DOHH2 (cell line): ENCODE measurements around the gene SORT1.

Source experiments
- H3F3A ChIP-seq: fragments of 200-600 bp; sonication (generic), shearing (Covaris generic); 2 replicates; pipeline ENCODE4 v1.6.0; 2016; ENCODE audit warnings: antibody characterized with exemption, mild to moderate bottlenecking; ENCODE audit not compliant: control insufficient read depth, insufficient read depth
- H3K27ac ChIP-seq: fragments of 200-600 bp; sonication (generic); 2 replicates; pipeline ENCODE4 v1.5.1; 2014; ENCODE audit warnings: low read depth, mild to moderate bottlenecking, low read length, moderate library complexity
- H3K27me3 ChIP-seq: fragments of 200-600 bp; sonication (generic); 2 replicates; pipeline ENCODE4 v1.6.1; 2014; ENCODE audit warnings: mild to moderate bottlenecking, low read length, mixed read lengths; ENCODE audit not compliant: control insufficient read depth
- H3K36me3 ChIP-seq: fragments of 200-600 bp; sonication (generic); 2 replicates; pipeline ENCODE4 v1.6.1; 2014; ENCODE audit warnings: mild to moderate bottlenecking, low read length, moderate library complexity, mixed read lengths; ENCODE audit not compliant: control insufficient read depth
- H3K4me1 ChIP-seq: fragments of 200-600 bp; sonication (generic); 2 replicates; pipeline ENCODE4 v1.6.1; 2014; ENCODE audit warnings: mild to moderate bottlenecking, low read length, mixed read lengths; ENCODE audit not compliant: control insufficient read depth
- H3K4me2 ChIP-seq: fragments of 200-600 bp; sonication (generic); 2 replicates; pipeline ENCODE4 v1.6.0; 2014; ENCODE audit warnings: mild to moderate bottlenecking, low read length, moderate library complexity
- H3K4me3 ChIP-seq: fragments of 200-600 bp; sonication (generic); 2 replicates; pipeline ENCODE4 v1.5.1; 2014; ENCODE audit warnings: mild to moderate bottlenecking, low read length, mixed read lengths
- H3K79me2 ChIP-seq: fragments of 200-600 bp; sonication (generic); 2 replicates; pipeline ENCODE4 v1.6.1; 2014; ENCODE audit warnings: mild to moderate bottlenecking, low read length, mixed read lengths; ENCODE audit not compliant: control insufficient read depth
- H3K9me2 ChIP-seq: fragments of 200-600 bp; sonication (generic); replicated peaks from 2 replicates; pipeline ENCODE4 v1.6.1; 2014; ENCODE audit warnings: mild to moderate bottlenecking, low read length, mixed read lengths; ENCODE audit not compliant: control insufficient read depth
- H3K9me3 ChIP-seq: fragments of 200-600 bp; sonication (generic); 2 replicates; pipeline ENCODE4 v1.6.1; 2014; ENCODE audit warnings: antibody characterized with exemption, low read length, mixed read lengths; ENCODE audit not compliant: control insufficient read depth, insufficient read depth
- H4K20me1 ChIP-seq: fragments of 200-600 bp; sonication (generic); 2 replicates; pipeline ENCODE4 v1.6.0; 2014; ENCODE audit warnings: low read depth, mild to moderate bottlenecking, antibody characterized with exemption, low read length, moderate library complexity; ENCODE audit not compliant: control insufficient read depth, insufficient read depth
- CTCF ChIP-seq: fragments of 200-600 bp; sonication (generic); IDR thresholded peaks from one replicate; pipeline ENCODE4 v1.5.1; 2014; ENCODE audit warnings: antibody characterized with exemption, mild to moderate bottlenecking, low read depth, low read length; ENCODE audit not compliant: poor library complexity, severe bottlenecking
- EZH2phosphoT487 ChIP-seq: fragments of 200-600 bp; sonication (generic); IDR thresholded peaks from 2 replicates; pipeline ENCODE4 v1.6.1; 2017; ENCODE audit warnings: borderline replicate concordance, mild to moderate bottlenecking, antibody characterized with exemption, low read length, moderate library complexity, mixed read lengths

The SORT1 gene

DNA sequence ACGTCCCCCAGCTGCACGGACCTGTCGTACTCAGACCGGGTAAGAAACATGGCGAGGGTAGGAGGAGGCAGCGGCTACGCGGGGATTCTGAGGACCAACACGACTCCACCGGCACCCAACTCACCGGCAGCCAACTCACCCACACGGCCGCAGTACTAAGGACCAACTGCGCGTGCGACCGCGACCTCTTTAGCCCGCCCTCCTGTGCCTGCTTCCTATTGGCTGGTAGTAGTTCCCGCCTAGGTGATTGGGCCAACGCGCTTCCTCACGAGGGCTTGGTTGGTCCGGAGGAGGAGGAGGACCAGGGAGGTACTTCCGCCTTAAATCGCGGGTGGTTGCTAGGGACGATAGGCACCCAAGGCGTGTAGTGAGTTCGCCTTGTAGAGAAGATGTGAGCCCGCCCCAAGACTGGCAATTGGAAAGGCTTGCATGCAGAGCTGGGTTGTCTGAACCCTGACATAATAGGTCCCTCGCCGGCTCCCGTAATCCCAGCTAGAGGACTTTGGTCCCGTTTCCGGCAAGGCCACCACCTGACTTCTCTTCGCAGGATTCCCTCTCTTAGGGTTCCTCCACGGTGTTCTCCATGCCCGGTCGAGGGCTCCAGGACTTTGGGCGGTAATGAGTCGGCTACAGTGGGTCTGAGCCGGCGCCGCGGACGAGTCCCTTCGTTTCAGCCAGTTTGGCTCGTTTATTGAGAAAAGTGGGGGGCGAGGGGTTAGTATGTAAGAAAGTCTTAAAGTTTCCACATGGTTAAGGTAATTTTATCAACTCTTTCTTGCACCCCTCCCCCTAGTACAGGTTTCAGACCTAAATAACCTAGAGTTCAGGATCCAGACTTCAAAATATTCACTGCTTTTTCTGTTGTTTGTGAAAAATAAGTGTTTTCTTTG is 28.8 kb upstream of the SORT1 start, which contains the start of gene PSMA5:
TSS of gene PSMA5 (minus strand) at position 168 of the 890 bp plus-strand sequence. CDS start at position 50, 118 bp downstream.
- H3K9me3 ChIP-seq: no peaks in the 10 kb centered on the region
- peaks cover 62% of the 10 kb centered on the region for H3K79me2 ChIP-seq
- TF ChIP-seq CTCF (no peak), EZH2phosphoT487 (no peak)
- peak within 1 kb of the TSS; percentile 100 for H3K4me3 ChIP-seq
- H3K36me3 ChIP-seq: peaks cover 37% of the 10 kb centered on the region
- H3K27ac ChIP-seq: peak within 1 kb of the TSS; percentile 69
- no peaks in the 10 kb centered on the region for H3F3A ChIP-seq
- H3K4me1 ChIP-seq: peaks cover 31% of the 10 kb centered on the region
- peak within 1 kb of the TSS; percentile 95 for H3K4me2 ChIP-seq
- H4K20me1 ChIP-seq: peaks cover 3% of the 10 kb centered on the region; the same call in 1 of the 2 replicates
- no peaks in the 10 kb centered on the region for H3K9me2 ChIP-seq
- no peaks in the 10 kb centered on the region for H3K27me3 ChIP-seq

DNA sequence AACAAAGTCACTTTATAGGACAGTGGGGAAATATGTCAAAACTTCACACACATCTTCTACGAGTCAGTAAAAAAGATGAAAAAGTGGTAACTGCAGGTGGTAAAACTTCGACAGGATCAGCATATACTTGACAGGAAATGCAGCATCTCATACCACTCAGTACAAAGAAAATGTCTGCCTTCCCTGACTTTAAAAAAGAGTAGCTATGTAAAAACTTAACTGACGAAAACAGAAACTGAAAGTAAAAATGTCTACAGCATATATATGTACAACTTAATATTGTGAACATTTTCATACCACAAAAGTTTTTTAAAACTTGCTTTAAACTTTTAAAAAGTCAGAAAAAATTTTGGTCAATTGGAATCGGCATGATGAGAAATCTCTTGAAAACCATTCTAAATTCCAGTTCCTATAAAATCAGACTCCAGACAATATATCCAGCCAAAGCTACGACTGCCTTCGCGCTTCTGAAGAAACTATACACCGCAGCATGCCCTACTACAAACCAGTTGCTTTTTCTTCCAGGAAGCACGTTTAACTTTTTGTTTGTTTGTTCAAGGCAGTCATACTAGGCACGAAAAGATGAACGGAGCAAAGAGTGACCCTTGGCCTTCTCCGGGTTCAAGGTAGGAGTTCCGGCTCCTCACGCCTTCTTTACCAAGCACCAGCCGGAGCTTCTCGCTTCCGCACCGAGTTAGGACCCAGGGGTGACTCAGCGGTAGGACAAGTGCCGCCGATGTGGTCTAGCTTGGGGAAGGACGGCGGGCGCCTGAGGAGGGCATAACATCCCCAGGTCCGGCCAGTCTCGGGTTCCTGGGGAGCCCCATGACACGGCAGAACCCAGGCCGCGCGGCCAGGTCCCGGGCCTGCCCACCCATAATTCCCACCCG is 27.9 kb upstream of the SORT1 start:
- Histone ChIP-seq H3K79me2 (peaks cover 71% of the 10 kb centered on the region), H3K27ac (peak overlapping the region; percentile 69), H3K4me2 (peak overlapping the region; percentile 95), H4K20me1 (peaks cover 3% of the 10 kb centered on the region; the same call in 1 of the 2 replicates), H3K36me3 (peaks cover 46% of the 10 kb centered on the region), H3K9me3 (no peaks in the 10 kb centered on the region), H3K27me3 (no peaks in the 10 kb centered on the region), H3F3A (no peaks in the 10 kb centered on the region), H3K4me3 (peak overlapping the region; percentile 100), H3K4me1 (peaks cover 31% of the 10 kb centered on the region), H3K9me2 (no peaks in the 10 kb centered on the region)
- TF ChIP-seq CTCF (no peak), EZH2phosphoT487 (no peak)

- TF ChIP-seq EZH2phosphoT487 (no peak), CTCF (no peak)
These were observed 25.8 kb upstream of the SORT1 start for GRCh38 chr1:109423498-109423897.

More at GRCh38 chr1:109423498-109423897, 25.8 kb upstream of the SORT1 start:
- H3K36me3 ChIP-seq: peaks cover 56% of the 10 kb centered on the region
- H3K4me3 ChIP-seq: no peak overlapping the region
- H3K4me1 ChIP-seq: peaks cover 31% of the 10 kb centered on the region
- peak overlapping the region; percentile 13; the same call in 1 of the 2 replicates for H3K4me2 ChIP-seq
- H3F3A ChIP-seq: no peaks in the 10 kb centered on the region
- no peaks in the 10 kb centered on the region for H3K9me3 ChIP-seq
- no peak overlapping the region for H3K27ac ChIP-seq
- H4K20me1 ChIP-seq: peaks cover 3% of the 10 kb centered on the region; the same call in 1 of the 2 replicates
- H3K9me2 ChIP-seq: no peaks in the 10 kb centered on the region
- H3K27me3 ChIP-seq: no peaks in the 10 kb centered on the region
- H3K79me2 ChIP-seq: peaks cover 83% of the 10 kb centered on the region
